ENCODE measurements around the gene MAGT1.
"Not testable (repeated sequence)": the region's sequence is repeated elsewhere in the genome, so short reads cannot be mapped to it uniquely, and the experiment has no call there.

Gene MAGT1

DNA sequence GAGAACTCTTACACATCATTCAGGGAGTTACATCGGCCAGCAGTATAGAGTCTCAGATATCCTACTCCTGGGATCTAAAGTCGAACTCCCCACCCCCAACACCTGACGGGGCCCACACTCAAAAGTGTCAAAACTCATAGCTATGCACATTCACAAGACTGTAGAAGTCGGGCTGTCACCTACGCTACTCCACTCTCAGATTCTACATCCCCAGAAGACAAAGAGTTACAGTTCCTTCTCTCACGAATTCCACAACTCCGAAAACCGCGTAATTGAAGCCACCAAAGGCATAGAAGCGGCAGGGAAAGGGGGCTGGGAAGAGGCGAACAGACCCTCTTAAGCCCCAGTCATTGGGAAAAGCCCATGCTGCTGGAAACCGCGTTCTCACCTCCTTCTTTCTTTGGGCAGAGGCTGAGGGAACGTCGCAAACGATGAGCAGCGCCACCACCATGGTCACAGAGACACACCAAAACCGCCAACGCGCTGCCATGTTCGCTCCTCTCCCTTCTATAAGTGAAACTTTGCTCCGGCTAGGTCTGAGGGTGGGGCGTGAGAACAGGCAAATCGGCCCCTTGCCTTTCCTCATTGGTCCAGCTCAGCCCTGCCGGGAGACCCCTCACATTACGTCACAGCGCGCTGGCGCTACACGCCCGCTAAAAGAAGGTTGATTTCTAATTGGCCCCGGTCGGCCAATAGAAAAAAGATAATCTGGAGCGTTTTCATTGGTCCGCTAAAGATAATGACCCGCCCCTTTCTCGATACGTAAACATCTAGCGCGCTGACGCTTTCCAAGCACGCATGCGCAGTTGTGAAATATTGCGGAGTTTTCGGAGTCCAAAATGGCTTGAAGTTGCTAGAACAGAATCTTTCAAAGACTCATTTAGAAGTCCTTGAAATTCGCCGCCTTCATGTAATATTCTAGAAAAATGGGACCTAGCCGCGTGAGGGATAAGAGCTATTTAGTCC lies at the start of gene MAGT1:
Gene MAGT1 (minus strand): TSS at position 515 of the 966 bp plus-strand sequence. CDS start 25 bp downstream, at position 490.
- DNase-seq (ENCODE audit: low read depth in 2 of 2): peak; percentile 93 to 95

DNA sequence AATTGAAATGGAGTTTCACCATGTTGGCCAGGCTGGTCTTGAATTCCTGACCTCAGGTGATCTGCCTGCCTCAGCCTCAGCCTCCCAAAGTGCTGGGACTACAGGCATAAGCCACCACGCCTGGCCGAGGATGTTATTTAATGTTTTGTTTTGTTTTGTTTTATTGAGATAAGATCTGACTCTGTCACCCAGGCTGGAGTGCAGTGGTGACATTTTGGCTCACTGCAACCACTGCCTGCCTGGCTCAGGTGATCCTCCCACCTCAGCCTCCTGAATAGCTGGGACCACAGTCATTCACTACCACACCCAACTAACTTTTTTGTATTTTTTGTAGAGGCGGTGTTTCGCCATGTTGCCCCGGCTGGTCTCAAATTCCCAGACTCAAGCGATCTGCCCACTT lies 49.8 kb upstream of the MAGT1 start:
- DNase-seq (ENCODE audit: low read depth in 2 of 2): not testable (repeated sequence)

DNA sequence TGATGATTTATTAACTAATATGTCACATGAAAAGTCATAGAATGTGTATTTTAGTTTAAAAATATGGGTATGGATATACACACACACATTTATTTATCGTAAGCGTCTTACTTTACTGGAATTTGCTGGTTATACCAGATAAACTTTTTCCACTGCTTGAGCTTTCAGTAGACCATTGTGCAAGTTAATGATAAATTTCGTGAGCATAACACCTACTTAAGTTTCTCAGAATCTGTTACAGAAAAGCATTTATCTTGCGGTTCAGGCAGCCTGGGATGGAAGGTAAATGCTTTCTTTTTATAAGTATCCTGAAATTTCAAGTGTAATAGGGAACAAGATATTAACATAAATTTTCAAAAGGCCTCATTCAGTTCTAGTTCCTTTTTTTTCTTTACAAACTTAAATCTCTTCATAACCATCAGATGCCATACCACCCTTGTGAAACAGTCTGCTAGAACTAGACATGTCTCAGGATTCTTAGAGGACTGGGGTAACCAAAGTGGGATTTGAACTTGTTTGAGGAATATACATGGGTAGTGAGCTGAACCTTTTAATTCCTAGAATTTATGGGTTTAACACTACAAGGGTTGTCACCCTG lies 42.9 kb upstream of the MAGT1 start:
- no peak for DNase-seq (ENCODE audit: low read depth in 2 of 2)

DNA sequence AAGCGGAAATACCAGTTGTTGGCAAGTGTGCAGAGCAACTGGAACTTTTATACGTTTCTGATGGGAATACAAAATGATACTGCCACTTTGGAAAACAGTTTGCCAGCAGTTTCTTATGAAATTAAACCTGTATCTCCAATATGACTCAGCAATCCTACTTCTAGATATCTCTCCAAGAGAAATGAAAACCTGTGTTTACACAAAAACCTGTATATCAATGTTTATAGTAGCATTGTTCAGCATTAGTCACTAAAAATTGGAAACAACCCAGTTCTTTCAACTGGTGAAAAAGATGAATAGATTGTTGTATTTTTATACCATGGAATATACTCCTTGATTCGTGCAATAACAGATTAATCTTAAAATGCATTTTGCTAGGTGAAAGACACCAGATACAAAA lies 42.1 kb upstream of the MAGT1 start:
- DNase-seq (ENCODE audit: low read depth in 2 of 2): no peak

DNA sequence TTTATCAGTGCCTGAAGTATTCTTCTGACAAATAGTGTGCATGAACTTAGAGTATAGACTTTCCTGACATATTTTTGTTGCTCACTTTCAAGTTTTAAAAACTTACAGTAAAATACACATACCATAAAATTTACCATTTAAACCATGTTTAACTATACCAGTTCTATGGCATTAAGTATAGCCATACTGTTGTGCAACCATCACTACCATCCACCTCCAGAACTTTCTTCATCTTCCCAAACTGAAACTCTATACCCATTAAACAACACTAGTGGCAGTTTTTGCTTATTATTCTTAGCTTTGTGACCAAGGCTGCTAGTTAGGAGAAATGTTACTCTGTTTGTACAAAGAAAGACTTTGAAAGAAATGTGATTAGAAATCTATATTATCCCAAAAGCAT lies 41.1 kb upstream of the MAGT1 start:
- DNase-seq (ENCODE audit: low read depth in 2 of 2): no peak

DNA sequence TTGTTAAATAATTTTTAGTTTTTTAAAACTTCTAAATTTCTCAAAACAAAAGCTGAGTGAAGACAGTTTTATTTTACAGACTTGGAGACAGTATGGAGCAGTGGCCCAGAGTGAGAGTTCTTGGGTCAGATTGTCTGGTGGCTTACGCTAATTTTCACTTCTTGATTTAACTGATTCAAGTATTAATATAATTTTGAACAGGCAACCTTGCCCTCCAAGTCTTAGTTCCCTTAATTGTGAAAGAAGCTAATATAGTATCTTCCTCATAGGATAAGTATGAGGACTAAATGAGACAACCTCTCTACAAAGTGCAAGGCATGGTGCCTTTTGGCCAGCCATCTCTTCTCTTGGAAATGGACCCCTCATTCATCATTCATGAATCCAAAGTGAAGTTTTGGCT lies 40.7 kb upstream of the MAGT1 start:
- DNase-seq (ENCODE audit: low read depth in 2 of 2): no peak

DNA sequence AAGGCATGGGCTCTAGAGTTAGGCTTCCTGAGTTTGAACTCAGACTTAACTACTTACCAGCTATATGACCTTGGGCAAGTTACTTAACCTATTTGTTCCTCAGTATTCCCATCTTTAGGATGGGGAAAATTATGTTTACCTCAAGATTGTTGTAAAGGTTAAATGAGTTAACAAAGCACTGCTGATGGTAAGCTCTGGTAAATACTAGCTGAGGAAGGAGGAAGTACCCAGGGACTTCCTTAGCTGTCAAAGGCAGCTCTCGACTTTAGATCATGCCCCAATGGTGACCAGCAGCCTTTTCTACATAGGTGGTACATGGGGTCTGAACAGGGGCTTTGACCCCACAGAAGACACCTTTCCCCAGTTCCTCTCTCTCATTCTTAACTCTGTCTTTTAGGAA lies 35.3 kb upstream of the MAGT1 start:
- DNase-seq (ENCODE audit: low read depth in 2 of 2): no peak

DNA sequence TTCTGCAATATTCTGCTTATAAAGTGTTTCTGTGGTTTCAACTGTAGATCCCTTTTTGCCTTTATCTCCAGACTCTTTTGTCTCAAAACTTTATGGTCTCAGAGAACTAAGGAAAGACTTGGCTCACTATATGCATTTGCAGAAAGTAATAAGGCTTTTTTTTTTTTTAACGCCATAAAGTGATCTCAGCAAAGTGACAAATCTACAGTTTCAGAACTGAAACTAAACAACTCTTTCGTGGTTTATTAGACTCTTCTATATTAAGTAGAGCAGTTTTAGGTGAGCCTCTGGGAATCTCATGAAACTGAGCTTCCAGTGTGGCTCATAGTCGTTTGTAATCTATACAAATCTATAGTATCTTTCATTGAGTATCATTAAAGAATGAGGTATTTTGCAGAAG lies 30.5 kb upstream of the MAGT1 start:
- DNase-seq (ENCODE audit: low read depth in 2 of 2): no peak

DNA sequence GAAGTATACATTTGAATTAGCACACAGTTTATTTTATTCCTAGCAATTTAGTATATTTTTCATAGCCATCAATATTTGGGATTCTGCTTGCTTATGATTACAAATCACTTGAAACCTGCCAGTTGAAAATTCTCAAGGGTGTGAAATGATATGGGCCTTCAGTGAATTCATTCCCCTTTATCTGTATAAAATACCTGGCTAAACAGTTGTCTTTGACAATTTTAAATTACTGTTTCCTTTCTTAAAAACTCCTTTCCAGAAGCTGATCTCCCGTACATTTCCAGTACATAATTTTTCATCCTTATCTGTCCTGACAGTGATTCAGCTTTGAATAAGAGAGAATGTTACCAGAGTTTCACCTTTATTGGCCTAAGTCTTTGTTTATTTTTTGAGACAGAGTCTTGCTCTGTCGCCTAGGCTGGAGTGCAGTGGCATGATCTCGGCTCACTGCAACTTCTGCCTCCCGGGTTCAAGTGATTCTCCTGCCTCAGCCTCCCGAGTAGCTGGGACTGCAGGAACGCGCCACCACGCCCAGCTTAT lies 29.2 kb upstream of the MAGT1 start:
- no peak for DNase-seq (ENCODE audit: low read depth in 2 of 2)

DNA sequence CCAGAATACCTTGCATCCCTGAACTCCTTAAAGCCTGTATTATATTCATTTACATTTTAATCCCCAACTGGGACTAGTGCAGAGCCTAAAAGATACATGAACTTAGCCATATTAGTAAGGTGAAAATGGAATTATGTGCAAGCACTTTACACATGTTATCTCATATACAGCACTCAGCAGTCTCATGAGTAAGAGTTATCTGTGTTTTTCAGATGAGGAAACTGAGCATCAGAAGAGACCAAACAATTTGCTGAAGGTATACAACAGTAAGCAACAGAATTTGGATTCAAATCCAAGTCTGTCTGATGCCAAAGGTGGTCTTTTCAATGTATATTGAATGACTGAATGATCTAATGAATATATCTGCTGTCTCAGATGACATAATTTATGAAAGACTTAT lies 27.6 kb upstream of the MAGT1 start:
- DNase-seq (ENCODE audit: low read depth in 2 of 2): no peak

DNA sequence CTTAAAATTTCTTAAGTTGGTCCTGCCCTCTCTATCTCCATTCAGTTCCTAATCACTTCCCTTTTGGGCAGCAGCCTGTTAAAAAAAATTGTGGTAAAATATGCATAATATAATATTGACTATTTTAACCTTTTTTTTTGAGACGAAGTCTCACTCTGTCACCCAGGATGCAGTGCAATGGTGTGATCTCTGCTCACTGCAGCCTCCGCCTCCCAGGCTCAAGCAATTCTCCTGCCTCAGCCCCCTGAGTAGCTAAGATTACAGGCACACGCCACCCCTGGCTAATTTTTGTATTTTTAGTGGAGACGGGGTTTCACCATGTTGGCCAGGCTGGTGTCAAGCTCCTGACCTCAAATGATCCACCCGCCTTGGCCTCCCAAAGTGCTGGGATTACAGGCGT lies 24.1 kb upstream of the MAGT1 start:
- not testable (repeated sequence) for DNase-seq (ENCODE audit: low read depth in 2 of 2)

DNA sequence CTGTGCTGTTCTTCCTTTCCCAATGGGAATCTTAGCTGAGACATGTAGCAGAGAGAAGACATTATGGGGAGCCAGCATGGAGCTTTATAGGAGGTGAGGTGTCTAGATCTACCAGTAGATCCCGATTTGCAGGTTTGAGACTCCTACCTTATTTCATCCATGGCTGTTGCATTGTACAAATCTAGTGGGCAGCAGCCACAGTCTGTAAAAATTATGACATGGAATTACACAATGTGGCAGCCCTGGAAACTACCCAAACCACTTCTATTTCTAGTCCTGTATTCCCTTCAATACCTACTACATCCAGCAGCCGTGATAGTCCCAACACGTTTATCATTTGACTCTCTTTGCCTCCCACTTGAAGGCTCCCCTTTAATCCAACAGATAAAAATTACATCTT lies 23.3 kb upstream of the MAGT1 start:
- DNase-seq (ENCODE audit: low read depth in 2 of 2): no peak

DNA sequence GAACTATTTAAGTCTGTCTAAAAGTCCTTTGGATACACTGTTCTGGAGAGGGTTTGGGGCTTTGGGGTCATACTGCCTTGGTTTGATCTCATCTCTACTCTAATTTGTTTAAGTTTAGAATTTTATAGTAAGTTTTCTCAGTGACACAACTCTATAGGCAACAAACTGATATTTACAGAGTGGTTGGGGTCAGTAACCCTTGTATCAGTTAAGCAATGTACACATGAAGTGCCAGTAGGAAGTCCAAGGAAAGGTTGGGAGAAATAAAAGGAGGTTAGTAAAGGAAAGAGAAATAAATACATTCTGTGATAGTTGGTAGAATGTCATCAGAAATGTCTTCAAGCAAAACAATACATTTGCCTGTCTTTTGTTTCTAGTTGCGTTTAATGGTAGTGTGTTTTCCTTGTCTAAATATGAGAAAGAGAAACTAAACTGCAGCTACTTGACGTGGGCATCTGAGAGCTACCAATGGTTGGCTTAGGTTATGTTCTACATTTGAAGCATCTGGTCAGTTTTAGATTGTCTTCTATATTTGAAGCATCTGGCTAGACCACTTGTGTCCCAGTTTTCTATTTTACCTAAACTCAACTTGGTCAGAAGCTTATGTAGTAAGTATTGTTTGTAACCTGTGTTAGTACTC lies 22.2 kb upstream of the MAGT1 start:
- DNase-seq (ENCODE audit: low read depth in 2 of 2): no peak

DNA sequence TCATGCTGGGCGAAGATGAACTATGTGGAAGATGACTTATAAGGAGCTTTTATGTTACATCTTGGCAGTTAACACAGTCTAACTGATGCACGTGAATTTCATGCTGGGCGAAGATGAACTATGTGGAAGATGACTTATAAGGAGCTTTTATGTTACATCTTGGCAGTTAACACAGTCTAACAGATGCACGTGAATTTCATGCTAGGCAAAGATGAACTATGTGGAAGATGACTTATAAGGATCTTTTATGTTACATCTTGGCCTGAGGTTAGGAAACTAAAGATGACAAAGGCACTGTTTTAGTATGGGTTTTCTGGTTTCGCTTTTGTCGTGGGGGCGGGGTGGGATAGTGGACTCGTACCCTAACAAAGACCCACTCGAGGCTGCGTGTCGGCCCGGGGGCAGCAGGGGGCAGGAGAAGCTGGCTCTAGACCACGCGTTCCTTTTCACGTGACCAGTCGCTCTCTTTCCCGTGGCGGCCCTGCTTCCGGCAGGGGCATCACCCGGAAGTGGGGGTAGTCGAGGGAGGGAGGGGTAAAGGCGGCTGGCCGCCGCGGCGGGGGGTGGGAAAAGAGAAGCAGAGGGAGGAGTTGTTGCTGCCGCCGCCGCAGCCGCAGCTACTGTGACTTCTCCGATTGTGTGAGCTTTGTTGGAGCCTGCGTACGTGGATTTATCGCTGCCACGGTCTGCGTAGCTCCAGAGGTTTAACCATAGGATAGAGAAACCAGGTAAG lies 15.0 kb upstream of the MAGT1 start, which contains the start of gene ATP7A:
Gene ATP7A (plus strand): TSS at position 586 of the 733 bp plus-strand sequence. CDS start 60,949 bp downstream, outside the sequence.
- peak; percentile 70 to 74 for DNase-seq (ENCODE audit: low read depth in 2 of 2)

DNA sequence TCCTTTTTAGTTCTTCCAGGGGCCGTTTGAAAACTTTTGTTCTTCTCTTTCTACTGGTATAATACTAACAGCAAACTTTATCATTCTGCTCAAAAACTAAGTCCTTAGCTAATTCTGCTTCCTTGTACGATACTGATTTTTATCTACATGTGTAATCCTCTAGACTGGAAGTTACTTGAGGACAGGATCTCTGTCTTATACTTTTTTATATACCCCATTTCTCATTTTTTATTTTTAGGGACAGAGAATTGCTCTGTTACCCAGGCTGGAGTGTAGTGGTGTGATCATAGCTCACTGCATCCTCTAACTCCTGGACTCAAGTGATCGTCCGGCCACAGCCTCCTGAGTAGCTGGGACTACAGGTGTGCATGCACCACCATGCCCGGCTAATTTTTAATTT lies 6.3 kb upstream of the MAGT1 start:
- no peak for DNase-seq (ENCODE audit: low read depth in 2 of 2)

DNA sequence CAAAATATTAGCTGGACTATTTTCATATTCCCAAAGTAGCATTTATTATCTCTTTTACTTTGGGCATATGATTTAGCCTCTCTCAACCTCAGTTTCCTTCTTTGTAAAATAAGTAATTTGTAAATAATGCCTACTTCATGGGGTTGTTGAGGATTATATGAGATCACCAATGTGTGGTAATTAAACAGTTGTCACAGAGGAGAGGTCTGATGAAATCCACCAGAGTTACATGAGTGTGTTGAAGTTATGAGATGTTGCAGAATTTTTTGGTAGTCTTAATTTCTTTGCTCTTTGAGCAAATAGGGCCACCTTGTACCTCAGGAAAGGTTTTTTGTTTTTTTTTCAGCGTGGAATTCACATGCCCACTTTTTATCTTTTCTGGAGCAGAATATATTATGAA lies 5.5 kb upstream of the MAGT1 start:
- DNase-seq (ENCODE audit: low read depth in 2 of 2): no peak

DNA sequence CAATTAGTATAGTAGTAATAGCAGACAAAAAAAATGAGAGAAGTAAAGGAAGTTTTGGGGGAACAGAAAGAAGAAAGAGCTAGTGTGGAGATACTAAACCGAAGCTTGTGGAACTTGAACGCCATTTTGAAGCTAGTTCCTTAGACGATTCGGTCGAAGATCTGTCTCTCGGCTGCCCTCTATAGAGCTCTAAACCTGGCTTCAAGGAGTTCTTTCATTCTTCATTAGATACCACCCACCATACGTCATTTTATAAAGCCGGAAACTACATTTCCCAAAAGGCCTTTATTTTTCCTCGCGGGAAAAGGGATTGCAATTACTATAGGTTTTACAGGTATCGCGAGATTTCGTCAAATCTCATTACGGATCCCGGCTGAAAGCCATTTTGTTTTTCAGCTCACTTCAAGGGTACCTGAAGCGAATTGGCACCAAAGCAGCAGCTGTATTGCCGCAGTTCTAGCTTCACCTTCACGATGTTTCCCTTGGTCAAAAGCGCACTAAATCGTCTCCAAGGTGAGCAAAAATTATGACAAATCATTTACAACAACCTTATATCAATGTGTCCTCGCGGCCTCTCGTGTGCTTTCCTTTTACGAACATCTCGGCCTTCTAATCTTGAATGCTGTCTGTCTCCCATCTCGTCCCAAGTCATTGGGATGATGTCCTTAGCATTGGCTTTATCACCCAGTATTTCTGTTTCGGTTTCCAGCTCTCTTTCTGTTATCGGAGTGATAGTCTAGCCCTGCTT lies 4.0 kb upstream of the MAGT1 start, which contains the start of gene COX7B:
Gene COX7B (plus strand): TSS at position 388 of the 748 bp plus-strand sequence. CDS start 86 bp downstream, at position 474.
- DNase-seq (ENCODE audit: low read depth in 2 of 2): peak; percentile 95

DNA sequence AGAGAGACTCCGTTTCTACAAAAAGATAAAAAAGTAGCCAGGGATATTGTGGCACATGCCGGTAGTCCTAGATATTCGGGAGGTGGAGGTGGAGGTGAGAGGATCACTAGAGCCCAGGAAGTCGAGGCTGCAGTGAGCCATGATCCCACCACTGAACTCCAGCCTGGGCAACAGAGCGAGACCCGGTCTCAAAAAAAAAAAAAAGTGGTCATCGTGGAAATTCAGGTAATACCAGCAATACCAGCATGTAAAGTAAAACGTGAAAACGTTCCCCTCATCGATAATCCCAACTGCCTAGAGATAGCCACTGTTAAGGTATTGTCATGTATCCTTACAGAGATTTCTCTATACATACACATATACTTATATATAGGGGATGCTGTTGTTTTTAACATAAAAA lies 1.5 kb downstream of the MAGT1 start:
- no peak for DNase-seq (ENCODE audit: low read depth in 2 of 2)

DNA sequence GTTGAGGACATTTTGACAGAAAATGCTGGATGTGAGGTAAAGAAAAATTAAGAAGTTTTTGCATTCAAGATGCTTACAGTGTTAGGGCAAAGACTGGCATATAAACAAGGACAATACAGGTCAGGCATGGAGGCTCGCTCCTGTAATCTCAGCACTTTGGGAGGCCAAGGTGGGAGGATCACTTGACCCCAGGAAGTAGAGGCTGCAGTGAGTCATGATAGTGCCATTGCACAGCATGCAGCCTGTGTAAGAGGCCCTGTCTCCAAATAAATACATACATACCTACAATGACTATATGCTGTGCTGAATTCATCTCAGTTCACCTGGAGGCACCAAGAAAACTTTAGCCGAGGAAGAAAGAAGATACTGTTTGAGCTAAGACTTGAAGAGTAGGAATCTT lies 2.3 kb downstream of the MAGT1 start:
- DNase-seq (ENCODE audit: low read depth in 2 of 2): no peak

DNA sequence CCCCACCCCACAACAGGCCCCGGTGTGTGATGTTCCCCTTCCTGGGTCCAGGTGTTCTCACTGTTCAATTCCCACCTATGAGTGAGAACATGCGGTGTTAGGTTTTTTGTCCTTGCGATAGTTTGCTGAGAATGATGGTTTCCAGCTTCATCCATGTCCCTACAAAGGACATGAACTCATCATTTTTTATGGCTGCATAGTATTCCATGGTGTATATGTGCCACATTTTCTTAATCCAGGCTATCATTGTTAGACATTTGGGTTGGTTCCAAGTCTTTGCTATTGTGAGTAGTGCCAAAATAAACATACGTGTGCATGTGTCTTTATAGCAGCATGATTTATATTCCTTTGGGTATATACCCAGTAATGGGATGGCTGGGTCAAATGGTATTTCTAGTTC lies 13.8 kb downstream of the MAGT1 start:
- not testable (repeated sequence) for DNase-seq (ENCODE audit: low read depth in 2 of 2)

DNA sequence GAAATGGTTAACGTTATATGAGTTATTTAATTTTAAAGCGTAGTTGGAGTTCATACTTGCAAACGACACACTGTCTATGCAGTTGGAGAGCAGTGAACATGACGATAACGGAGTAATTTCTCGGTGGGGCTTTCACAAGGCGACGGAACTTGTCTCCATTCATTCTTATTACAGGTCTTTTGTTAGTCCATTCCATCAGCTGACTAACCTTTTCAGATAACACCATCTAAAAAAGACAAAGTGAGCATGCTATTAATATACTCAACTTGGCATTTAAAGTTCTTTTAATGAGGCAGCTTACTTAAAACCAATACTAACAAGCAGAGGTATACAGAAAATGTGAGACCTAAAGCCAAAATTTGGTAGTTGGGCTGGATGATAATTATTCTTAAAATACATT lies 19.9 kb downstream of the MAGT1 start:
- no peak for DNase-seq (ENCODE audit: low read depth in 2 of 2)
